Prostate gland (tissue), 2 donors: ENCODE results near the gene WWP2. TPM values are rescaled to one million over a fixed set of nuclear protein-coding genes. Genes with fewer than 3 reads are reported as not detected.

Experiments used
- DNase-seq: peaks from one replicate; pipeline ENCODE4 v3.0.0-alpha.2; 2019; ENCODE audit warnings: low spot score
- H3K27ac ChIP-seq, 2 donors: fragments of 200-600 bp; sonication (generic); 2 replicates each; pipeline ENCODE4 v1.5.1; 2017 to 2019
- H3K27me3 ChIP-seq: fragments of 200-600 bp; sonication (generic); replicated peaks from 2 replicates; pipeline ENCODE4 v1.5.1; 2019; ENCODE audit not compliant: insufficient read depth
- H3K36me3 ChIP-seq, 2 donors: fragments of 200-600 bp; sonication (generic); 1 replicate in 1 of 2; 2 replicates in 1 of 2; pipeline versions ENCODE4 v1.5.1 to v1.8.1; 2017 to 2019
- H3K4me1 ChIP-seq: fragments of 200-600 bp; sonication (generic); replicated peaks from 2 replicates; pipeline ENCODE4 v1.5.1; 2019
- H3K4me3 ChIP-seq, 2 donors: fragments of 200-600 bp; sonication (generic); 2 replicates each; pipeline ENCODE4 v1.5.1; 2017 to 2019
- H3K9me3 ChIP-seq: fragments of 200-600 bp; sonication (generic); 2 replicates; pipeline ENCODE4 v1.5.1; 2017
- POLR2A ChIP-seq: fragments of 450-650 bp; IDR thresholded peaks from one replicate; pipeline ENCODE4 v1.6.1; 2016; ENCODE audit warnings: antibody characterized with exemption, mild to moderate bottlenecking
- POLR2AphosphoS5 ChIP-seq: sonication (generic); formaldehyde crosslinking; IDR thresholded peaks from one replicate; pipeline ENCODE4 v1.6.1; 2017; ENCODE audit warnings: antibody characterized with exemption
- WGBS: methylation state at CpG from one replicate; pipeline ENCODE4 v1.1.5; 2018; 5-methylcytosine and 5-hydroxymethylcytosine counted together
- intact Hi-C: fragments of 100-400 bp; cut with DNase I; formaldehyde crosslinking; loops from one replicate; pipeline ENCODE4 v1.14.2; 2022
- total RNA-seq, 2 donors: library from RNA; depleted of rRNA; stranded (reverse); fragments of >200 nt; gene quantifications; one replicate each; pipeline ENCODE4 v1.1.0, GENCODE V29; 2016
- TF ChIP-seq, protein P1 (sequence below), 4 experiments: fragments of 200-600 bp in 2 of 4; fragments of 450-650 bp in 2 of 4; sonication (generic) in 2 of 4; IDR thresholded peaks; 1 replicate in 3 of 4; 2 replicates in 1 of 4; pipeline ENCODE4 v1.5.1; 2016 to 2019; ENCODE audit warnings: antibody characterized with exemption in 4 of 4, mild to moderate bottlenecking in 2 of 4, moderate library complexity in 2 of 4

WWP2 gene
- total RNA-seq, 2 donors from 2014 or later, result 30.9 to 66.3 TPM

DNA sequence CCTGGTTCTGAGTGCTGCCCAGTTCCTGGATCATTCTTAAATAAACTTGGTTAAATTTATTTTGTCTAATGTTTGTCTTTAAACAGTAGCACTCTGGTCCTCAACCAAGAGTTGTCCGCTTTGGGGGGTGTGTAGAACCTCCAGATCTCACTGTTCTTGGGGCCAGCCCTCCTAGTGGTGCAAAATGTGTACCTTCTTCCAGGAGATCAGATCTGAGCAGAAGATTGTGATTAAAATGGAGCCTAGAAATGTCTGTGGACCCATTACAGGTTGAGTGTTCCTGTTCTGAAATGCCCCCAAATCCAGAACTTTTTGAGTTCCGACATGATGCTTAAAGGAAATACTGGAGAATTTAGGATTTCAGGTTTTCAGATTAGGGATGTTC lies 143.0 kb downstream of the WWP2 start:
- Histone ChIP-seq H3K36me3 (no peaks in the 10 kb centered on the region), H3K4me1 (peaks cover 3% of the 10 kb centered on the region), H3K9me3 (no peaks in the 10 kb centered on the region), H3K4me3 (no peak overlapping the region), H3K27ac (no peak overlapping the region), H3K27me3 (no peaks in the 10 kb centered on the region)
- 64% methylated on average over 2 of the region's 2 CpGs for WGBS
- TF ChIP-seq, protein P1, sequence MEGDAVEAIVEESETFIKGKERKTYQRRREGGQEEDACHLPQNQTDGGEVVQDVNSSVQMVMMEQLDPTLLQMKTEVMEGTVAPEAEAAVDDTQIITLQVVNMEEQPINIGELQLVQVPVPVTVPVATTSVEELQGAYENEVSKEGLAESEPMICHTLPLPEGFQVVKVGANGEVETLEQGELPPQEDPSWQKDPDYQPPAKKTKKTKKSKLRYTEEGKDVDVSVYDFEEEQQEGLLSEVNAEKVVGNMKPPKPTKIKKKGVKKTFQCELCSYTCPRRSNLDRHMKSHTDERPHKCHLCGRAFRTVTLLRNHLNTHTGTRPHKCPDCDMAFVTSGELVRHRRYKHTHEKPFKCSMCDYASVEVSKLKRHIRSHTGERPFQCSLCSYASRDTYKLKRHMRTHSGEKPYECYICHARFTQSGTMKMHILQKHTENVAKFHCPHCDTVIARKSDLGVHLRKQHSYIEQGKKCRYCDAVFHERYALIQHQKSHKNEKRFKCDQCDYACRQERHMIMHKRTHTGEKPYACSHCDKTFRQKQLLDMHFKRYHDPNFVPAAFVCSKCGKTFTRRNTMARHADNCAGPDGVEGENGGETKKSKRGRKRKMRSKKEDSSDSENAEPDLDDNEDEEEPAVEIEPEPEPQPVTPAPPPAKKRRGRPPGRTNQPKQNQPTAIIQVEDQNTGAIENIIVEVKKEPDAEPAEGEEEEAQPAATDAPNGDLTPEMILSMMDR (IDR thresholded peaks at IDR 0.05), result no peak
- TF ChIP-seq POLR2A, result no peak
- TF ChIP-seq POLR2AphosphoS5, result no peak
- intact Hi-C loops, result no loop called here
- no peak for DNase-seq

DNA sequence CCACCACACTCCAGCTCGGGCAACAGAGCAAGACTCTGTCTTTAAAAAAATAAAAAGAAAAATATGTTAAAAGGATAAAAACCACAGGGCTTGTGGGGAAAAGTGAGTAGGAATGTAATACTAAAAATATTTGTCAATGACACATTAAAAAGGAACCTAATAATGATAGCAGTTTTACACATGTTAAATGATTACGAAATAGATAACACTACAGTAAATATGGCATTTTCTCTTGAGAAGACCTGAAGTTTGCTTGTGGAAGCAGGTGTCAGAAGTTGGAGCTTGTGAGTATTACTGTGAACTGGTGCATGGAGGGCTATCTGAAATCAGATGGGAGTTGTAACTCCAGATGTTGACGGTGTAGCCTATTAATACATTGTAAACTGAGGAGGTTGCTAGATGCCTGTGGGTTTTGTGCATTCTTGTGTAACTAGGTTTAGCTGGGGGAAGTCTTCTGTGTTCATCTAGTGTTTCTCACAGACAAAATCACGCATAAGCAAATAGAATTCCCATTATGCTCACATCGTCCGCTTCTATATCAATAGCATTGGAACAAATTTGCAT lies 144.8 kb downstream of the WWP2 start:
- DNase-seq, result no peak
- WGBS, result 80% methylated on average over 6 of the region's 6 CpGs
- H3K36me3 ChIP-seq, result no peaks in the 10 kb centered on the region
- TF ChIP-seq, protein P1 (IDR thresholded peaks at IDR 0.05), result no peak
- no peak for TF ChIP-seq POLR2AphosphoS5
- no peak for TF ChIP-seq POLR2A
- no peak overlapping the region for H3K4me3 ChIP-seq
- intact Hi-C loops, result no loop called here
- no peaks in the 10 kb centered on the region for H3K9me3 ChIP-seq
- no peak overlapping the region for H3K27ac ChIP-seq
- no peaks in the 10 kb centered on the region for H3K27me3 ChIP-seq
- peaks cover 3% of the 10 kb centered on the region for H3K4me1 ChIP-seq

DNA sequence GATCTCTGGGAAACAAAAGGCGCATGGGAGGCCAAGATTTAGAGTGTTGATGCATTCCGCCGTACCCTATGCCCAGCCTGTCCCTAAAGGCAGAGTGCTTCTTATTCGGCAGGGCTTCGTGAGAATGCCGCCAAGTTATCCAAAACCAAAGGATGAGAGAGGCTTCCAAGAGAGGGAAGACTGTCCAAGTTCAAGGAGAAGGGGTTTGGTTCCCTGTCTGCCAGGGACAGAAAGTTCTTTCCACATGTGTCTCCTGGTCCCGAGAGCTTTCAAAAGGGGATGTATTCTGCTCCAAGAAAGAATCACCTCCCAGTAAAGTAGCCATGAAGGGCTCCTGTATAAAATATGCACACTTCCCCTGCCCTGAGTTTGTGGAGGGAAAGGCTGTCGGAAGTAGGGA lies 146.9 kb downstream of the WWP2 start:
- TF ChIP-seq POLR2A, result no peak
- TF ChIP-seq, protein P1 (IDR thresholded peaks at IDR 0.05), result no peak
- Histone ChIP-seq H3K4me1 (peaks cover 3% of the 10 kb centered on the region), H3K27me3 (no peaks in the 10 kb centered on the region), H3K4me3 (no peak overlapping the region), H3K27ac (no peak overlapping the region), H3K36me3 (no peaks in the 10 kb centered on the region), H3K9me3 (no peaks in the 10 kb centered on the region)
- DNase-seq, result no peak
- intact Hi-C loops, result no loop called here
- WGBS, result 83% methylated on average over 8 of the region's 8 CpGs

DNA sequence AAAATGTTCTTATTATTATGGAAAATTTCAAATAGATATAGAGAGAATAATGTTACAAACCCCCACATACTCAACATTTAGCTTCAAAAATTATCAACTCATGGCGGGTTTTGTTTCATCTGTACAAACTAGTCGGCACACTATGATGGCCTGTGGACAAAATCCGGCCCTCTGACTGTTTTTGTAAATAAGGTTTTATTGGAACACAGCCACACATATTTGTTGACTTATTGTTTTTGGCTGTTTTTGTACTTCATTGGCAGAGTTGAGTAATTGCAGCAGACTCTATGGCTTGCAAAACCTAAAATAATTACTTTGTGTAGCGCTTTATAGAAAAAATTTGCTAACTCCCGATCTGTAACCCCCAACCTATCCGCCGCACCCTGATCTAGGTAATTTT lies 147.6 kb downstream of the WWP2 start:
- peaks cover 3% of the 10 kb centered on the region for H3K4me1 ChIP-seq
- TF ChIP-seq, protein P1 (IDR thresholded peaks at IDR 0.05), result no peak
- peak; percentile 23 for TF ChIP-seq POLR2AphosphoS5
- no peaks in the 10 kb centered on the region for H3K27me3 ChIP-seq
- no peak for DNase-seq
- 81% methylated on average over 7 of the region's 7 CpGs for WGBS
- H3K4me3 ChIP-seq, result no peak overlapping the region
- intact Hi-C loops, result no loop called here
- H3K27ac ChIP-seq, result peak overlapping the region in 1 of 2 donors; percentile 38
- no peaks in the 10 kb centered on the region for H3K36me3 ChIP-seq
- no peaks in the 10 kb centered on the region for H3K9me3 ChIP-seq

DNA sequence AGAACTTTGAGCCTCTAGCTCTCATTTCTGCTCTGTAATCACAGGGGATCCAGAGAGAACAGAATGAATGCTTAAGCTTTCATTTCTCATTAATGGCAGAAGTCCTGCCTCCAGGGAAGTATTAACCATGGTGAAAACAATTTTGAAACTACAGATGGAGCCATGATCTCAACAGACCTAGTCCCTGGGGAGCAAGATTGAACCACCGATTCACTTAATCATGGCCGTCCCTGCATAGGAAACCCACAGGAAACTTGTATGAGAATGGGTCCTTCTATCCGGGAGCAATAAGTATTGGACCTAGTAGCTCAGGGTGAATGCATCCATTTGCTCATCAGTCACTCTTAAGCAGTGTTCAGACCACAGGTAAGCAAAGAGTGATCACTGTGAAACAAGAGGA lies 148.8 kb downstream of the WWP2 start:
- no peaks in the 10 kb centered on the region for H3K36me3 ChIP-seq
- DNase-seq, result no peak
- no peaks in the 10 kb centered on the region for H3K9me3 ChIP-seq
- no peaks in the 10 kb centered on the region for H3K27me3 ChIP-seq
- intact Hi-C loops, result no loop called here
- no peak overlapping the region for H3K4me3 ChIP-seq
- no peak overlapping the region for H3K27ac ChIP-seq
- peaks cover 3% of the 10 kb centered on the region for H3K4me1 ChIP-seq
- TF ChIP-seq POLR2A (no peak), POLR2AphosphoS5 (no peak)
- TF ChIP-seq, protein P1 (IDR thresholded peaks at IDR 0.05), result no peak
- WGBS, result 84% methylated on average over 3 of the region's 3 CpGs
